Inferior parietal cortex (tissue), 1 donor: ENCODE measurements around the gene FSTL4.
"Not testable (repeated sequence)": the region's sequence is repeated elsewhere in the genome, so short reads cannot be mapped to it uniquely, and the experiment has no call there.

ENCODE experiments used
- DNase-seq: peaks from one replicate; pipeline ENCODE4 v3.0.0-alpha.2; 2016; ENCODE audit errors: extremely low spot score

The FSTL4 gene

GRCh38 chr5:133456933-133457402, 155.4 kb downstream of the FSTL4 start:
- DNase-seq, result no peak

GRCh38 chr5:133455676-133456075, 156.7 kb downstream of the FSTL4 start:
- no peak for DNase-seq

GRCh38 chr5:133454442-133454841, 157.9 kb downstream of the FSTL4 start:
- peak; percentile 27 for DNase-seq

- DNase-seq, result no peak
Measured at GRCh38 chr5:133453831-133454230, 158.5 kb downstream of the FSTL4 start.

GRCh38 chr5:133453084-133453780, 159.1 kb downstream of the FSTL4 start:
- no peak for DNase-seq

DNA sequence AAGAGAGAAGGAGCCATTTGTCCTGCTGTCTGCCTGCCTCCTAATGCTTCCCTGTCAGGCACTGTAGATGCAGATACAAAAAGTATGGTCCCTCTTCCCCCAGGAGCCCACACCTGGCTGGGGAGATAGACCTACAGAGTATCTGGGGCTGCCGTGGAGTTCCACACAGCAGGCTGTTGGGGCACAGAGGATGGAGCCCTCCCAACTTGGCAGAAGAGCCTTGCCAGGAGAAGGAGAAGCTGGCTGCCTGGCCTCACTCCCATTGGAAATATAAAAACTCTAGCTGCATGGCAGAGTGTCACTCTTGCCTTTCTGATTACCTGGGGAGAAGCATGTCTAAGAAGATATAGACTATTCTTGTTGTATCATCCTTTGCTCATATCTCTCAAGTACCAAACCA, 160.4 kb downstream of the FSTL4 start:
- DNase-seq, result no peak

DNA sequence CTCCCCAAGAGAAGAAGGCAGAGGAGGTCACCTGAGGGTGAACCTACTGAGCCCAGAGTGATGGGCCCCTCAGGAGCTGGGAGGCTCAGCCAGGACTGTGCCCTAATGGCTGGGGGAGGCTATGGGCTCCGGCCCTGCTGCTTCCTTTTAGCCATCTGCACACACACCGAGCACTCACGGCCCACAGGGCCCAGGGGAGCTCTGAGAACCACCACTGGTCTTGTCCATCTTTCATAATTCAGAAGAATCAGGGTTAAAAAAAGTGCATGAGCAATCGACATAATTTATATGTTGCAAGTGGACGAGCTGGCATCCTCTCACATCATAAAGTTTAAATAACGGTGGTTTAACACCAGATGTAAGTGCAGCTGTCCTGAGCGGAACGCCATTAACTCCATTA, 162.1 kb downstream of the FSTL4 start:
- no peak for DNase-seq

GRCh38 chr5:133449181-133449580, 163.2 kb downstream of the FSTL4 start:
- no peak for DNase-seq

GRCh38 chr5:133446440-133446839, 165.9 kb downstream of the FSTL4 start:
- no peak for DNase-seq

- no peak for DNase-seq
Measured at GRCh38 chr5:133445744-133446143, 166.6 kb downstream of the FSTL4 start.

- DNase-seq, result not testable (repeated sequence)
Measured at GRCh38 chr5:133445204-133445603, 167.1 kb downstream of the FSTL4 start.

DNA sequence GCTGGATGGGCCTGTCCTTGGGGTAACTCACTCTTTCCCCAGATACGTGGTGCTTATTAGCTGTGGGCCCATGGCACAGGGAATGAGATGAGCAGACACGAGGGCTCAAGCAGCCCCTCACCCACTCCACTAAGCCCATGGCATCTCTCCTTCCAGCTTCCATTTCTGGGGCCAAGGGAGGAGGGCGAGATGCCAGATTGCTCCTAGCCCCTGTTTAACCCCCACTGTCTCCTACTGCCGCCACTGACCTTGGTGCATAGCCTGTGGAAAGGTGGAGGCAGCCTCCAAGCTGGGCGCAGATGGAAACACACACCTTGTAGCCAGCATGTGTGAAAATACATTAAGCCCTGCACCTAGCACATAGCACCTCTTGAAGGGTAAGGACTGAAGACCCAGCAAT, 167.6 kb downstream of the FSTL4 start:
- DNase-seq, result no peak

- no peak for DNase-seq
Measured at GRCh38 chr5:133441166-133441815, 171.1 kb downstream of the FSTL4 start.

- DNase-seq, result no peak
Measured at GRCh38 chr5:133440467-133441115, 171.8 kb downstream of the FSTL4 start.

GRCh38 chr5:133439859-133440258, 172.5 kb downstream of the FSTL4 start:
- no peak for DNase-seq

GRCh38 chr5:133438487-133438886, 173.9 kb downstream of the FSTL4 start:
- DNase-seq, result peak; percentile 53

DNA sequence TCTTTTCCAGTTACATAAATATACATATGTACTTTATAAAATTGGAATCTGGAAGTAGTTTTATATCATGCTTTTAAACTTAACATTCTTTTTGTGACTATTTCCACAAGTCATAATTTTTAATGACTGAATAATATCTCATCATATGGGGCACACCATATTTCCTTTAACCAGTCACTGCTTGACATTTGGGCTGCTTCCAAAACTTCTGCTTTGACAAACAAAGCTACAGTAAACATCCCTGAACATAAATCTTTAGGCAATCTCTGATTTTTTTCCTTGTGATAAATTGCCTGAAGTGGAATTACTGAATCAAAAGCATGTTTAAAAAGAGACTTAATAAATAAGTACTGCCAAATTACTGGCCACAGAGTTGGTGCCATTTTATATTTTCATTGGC, 178.0 kb downstream of the FSTL4 start:
- DNase-seq, result no peak

- DNase-seq, result no peak
Measured at GRCh38 chr5:133433641-133434040, 178.7 kb downstream of the FSTL4 start.

DNA sequence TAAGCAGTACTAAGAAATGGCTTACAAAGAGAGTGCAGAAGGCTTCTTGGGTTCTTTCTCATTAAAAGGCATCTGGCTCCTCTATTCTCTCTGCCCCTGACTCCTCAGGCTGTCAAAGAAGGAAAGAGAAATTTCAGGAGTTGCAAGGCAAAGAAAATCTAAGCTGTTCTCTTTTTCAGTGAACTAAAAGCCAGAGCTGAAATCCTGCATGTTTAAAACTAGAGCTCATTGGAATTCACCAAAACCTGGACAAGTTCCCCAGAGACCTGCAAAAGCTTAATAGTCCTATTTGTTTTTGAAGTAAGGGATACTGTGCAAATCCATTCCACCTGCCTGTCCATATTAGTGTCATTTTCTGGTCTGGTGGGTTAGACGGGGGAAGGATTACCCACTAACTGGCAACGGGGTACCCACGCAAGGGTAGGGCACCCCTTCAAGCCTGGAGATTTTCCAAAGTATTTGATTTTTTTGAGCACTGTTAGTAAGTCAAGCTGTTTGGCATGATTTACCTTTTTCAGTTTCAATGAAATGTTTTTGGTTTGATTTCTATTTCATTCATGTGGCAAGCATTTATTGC, 179.3 kb downstream of the FSTL4 start:
- DNase-seq, result no peak

GRCh38 chr5:133431326-133431865, 180.9 kb downstream of the FSTL4 start:
- no peak for DNase-seq

DNA sequence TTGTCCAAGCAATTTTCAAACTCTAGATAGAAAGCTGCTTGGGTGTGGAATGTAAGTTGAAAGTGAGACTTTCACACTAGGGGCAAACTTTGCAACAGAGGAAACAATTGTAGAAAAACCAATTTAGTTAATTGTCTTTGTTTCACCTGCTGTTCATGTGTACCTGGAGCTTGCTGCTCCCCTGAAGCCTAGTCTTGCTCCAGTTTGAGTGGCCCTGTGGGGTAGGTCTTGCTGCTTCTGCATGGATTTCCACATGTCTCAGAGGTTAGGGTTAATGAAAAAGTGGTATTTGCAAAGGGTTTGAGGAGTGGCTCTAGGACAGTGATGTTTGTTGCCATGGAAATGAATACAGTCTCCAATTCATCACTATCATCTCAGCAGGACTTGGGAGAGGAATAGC, 182.2 kb downstream of the FSTL4 start:
- DNase-seq, result no peak

- no peak for DNase-seq
Measured at GRCh38 chr5:133429046-133429445, 183.3 kb downstream of the FSTL4 start.
